CD14-positive monocyte (primary cell): ENCODE results near the gene EFCAB13. TPM values are rescaled to one million over a fixed set of nuclear protein-coding genes. Genes with fewer than 3 reads are reported as not detected.

Experiments
- DNase-seq, 3 donors: peaks; one replicate each; pipeline ENCODE4 v3.0.0-alpha.2; 2011 to 2022
- H2AFZ ChIP-seq: 2 replicates; pipeline ENCODE4 v1.6.0; 2012; ENCODE audit warnings: mild to moderate bottlenecking, low read depth, low read length, inconsistent platforms; ENCODE audit not compliant: insufficient read depth, poor library complexity, severe bottlenecking
- H3K27ac ChIP-seq, 2 donors: 1 replicate in 1 of 2; 2 replicates in 1 of 2; pipeline ENCODE4 v1.5.1; 2012 to 2013; ENCODE audit warnings: low read length in 2 of 2, control low read depth in 1 of 2, inconsistent platforms in 1 of 2, low read depth in 1 of 2, mild to moderate bottlenecking in 1 of 2
- H3K27me3 ChIP-seq, 2 donors: one replicate each; pipeline versions ENCODE4 v1.6.0 to v1.6.1; 2011 to 2013; ENCODE audit warnings: low read length in 2 of 2; ENCODE audit not compliant: control insufficient read depth in 2 of 2, insufficient read depth in 2 of 2
- H3K36me3 ChIP-seq, 2 donors: replicated peaks in 1 of 2; 1 replicate in 1 of 2; 2 replicates in 1 of 2; pipeline versions ENCODE4 v1.5.1 to v1.6.1; 2012 to 2013; ENCODE audit warnings: low read length in 2 of 2, control low read depth in 1 of 2, inconsistent platforms in 1 of 2, mild to moderate bottlenecking in 1 of 2; ENCODE audit not compliant: insufficient read depth in 2 of 2, control insufficient read depth in 1 of 2
- H3K4me1 ChIP-seq, 2 donors: 1 replicate in 1 of 2; 2 replicates in 1 of 2; pipeline versions ENCODE4 v1.5.1 to v1.6.1; 2012 to 2013; ENCODE audit warnings: low read length in 2 of 2, control low read depth in 1 of 2, inconsistent platforms in 1 of 2, mild to moderate bottlenecking in 1 of 2, moderate library complexity in 1 of 2; ENCODE audit not compliant: insufficient read depth in 2 of 2, control insufficient read depth in 1 of 2
- H3K4me2 ChIP-seq: replicated peaks from 2 replicates; pipeline ENCODE3; 2012; ENCODE audit warnings: low read length, moderate library complexity, mild to moderate bottlenecking; ENCODE audit not compliant: poor library complexity, severe bottlenecking; ENCODE audit errors: extremely low read depth
- H3K4me3 ChIP-seq, 3 experiments: fragments of 200-600 bp in 1 of 3; sonication (generic) in 1 of 3; replicated peaks in 1 of 3; 1 replicate in 2 of 3; 2 replicates in 1 of 3; pipeline ENCODE4 v1.5.1; 2011 to 2013; ENCODE audit warnings: low read length in 3 of 3, mild to moderate bottlenecking in 3 of 3, control low read depth in 2 of 3, low read depth in 2 of 3, inconsistent platforms in 1 of 3, moderate library complexity in 1 of 3
- H3K79me2 ChIP-seq: 2 replicates; pipeline ENCODE4 v1.6.0; 2012; ENCODE audit warnings: mild to moderate bottlenecking, control low read depth, inconsistent platforms, low read length, moderate library complexity; ENCODE audit not compliant: insufficient read depth
- H3K9ac ChIP-seq: 2 replicates; pipeline ENCODE4 v1.6.0; 2017; ENCODE audit warnings: low read length, mild to moderate bottlenecking; ENCODE audit not compliant: insufficient read depth, poor library complexity, severe bottlenecking
- H3K9me3 ChIP-seq, 2 donors: replicated peaks in 1 of 2; 1 replicate in 1 of 2; 2 replicates in 1 of 2; pipeline versions ENCODE4 v1.5.1 to v1.6.1; 2012 to 2013; ENCODE audit warnings: low read length in 2 of 2, control low read depth in 1 of 2; ENCODE audit not compliant: control insufficient read depth in 1 of 2, insufficient read depth in 1 of 2
- H4K20me1 ChIP-seq: 2 replicates; pipeline ENCODE4 v1.6.0; 2012; ENCODE audit warnings: mild to moderate bottlenecking, low read length, control low read depth, moderate library complexity; ENCODE audit not compliant: insufficient read depth
- H3K27ac Mint-ChIP-seq, 7 donors: one replicate each; pipeline ENCODE4 v1.8.0; 2020; ENCODE audit warnings: mild to moderate bottlenecking in 7 of 7, mixed read lengths in 7 of 7, moderate library complexity in 6 of 7, inconsistent platforms in 2 of 7
- H3K27me3 Mint-ChIP-seq, 3 donors: one replicate each; pipeline ENCODE4 v1.8.0; 2021 to 2022; ENCODE audit warnings: low read depth in 3 of 3, mild to moderate bottlenecking in 3 of 3, mixed read lengths in 3 of 3, moderate library complexity in 3 of 3, inconsistent platforms in 1 of 3
- H3K36me3 Mint-ChIP-seq, 2 donors: one replicate each; pipeline ENCODE4 v1.8.0; 2020; ENCODE audit warnings: mixed read lengths in 2 of 2, inconsistent platforms in 1 of 2, mild to moderate bottlenecking in 1 of 2
- H3K4me1 Mint-ChIP-seq: one replicate; pipeline ENCODE4 v1.8.0; 2020; ENCODE audit warnings: mild to moderate bottlenecking, mixed read lengths
- H3K4me3 Mint-ChIP-seq, 2 donors: one replicate each; pipeline ENCODE4 v1.8.0; 2020; ENCODE audit warnings: mild to moderate bottlenecking in 2 of 2, mixed read lengths in 2 of 2, moderate library complexity in 1 of 2
- H3K9me3 Mint-ChIP-seq, 7 donors: one replicate each; pipeline ENCODE4 v1.8.0; 2020 to 2022; ENCODE audit warnings: mixed read lengths in 7 of 7, mild to moderate bottlenecking in 6 of 7, moderate library complexity in 6 of 7, inconsistent platforms in 2 of 7
- CTCF ChIP-seq: fragments of 200-600 bp; IDR thresholded peaks from one replicate; pipeline ENCODE4 v1.8.0; 2022; ENCODE audit warnings: antibody characterized with exemption, mild to moderate bottlenecking
- WGBS: methylation state at CpG from one replicate; pipeline ENCODE4 v1.1.5; 2013; ENCODE audit warnings: missing lambda C conversion rate; ENCODE audit not compliant: insufficient coverage; 5-methylcytosine and 5-hydroxymethylcytosine counted together
- intact Hi-C, 2 donors: fragments of 100-400 bp; cut with micrococcal nuclease; formaldehyde crosslinking; loops; one replicate each; pipeline versions ENCODE4 v1.15.0 to v1.15.1; 2023
- polyA plus RNA-seq, 3 donors: library from polyadenylated mRNA; depleted of rRNA in 1 of 3; unstranded in 2 of 3; stranded (reverse) in 1 of 3; fragments of 300-500 nt in 2 of 3; fragments of >200 nt in 1 of 3; fragmentation: Illumina TruSeq in 2 of 3; gene quantifications; 1 replicate in 2 of 3; 2 replicates in 1 of 3; pipeline ENCODE4 v1.2.3, GENCODE V29; 2012 to 2021

The EFCAB13 gene
- polyA plus RNA-seq, 3 donors = 1.0 to 5.7 (median 3.5) TPM

DNA sequence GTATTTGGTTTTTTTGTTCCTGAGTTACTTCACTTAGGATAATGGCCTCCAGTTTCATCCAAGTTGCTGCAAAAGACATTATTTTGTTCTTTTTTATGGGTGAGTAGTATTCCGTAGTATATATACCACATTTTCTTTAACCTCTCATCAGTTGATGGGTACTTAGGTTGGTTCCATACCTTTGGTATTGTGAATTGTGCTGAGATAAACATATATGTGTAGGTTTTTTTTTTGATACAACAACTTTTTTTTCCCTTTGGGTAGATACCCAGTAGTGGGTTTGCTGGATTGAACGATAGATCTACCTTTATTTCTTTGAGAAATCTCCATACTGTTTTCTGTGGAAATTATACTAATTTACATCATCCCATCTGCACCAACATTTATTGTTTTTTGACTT is 6.8 kb downstream of the EFCAB13 start:
- Mint-ChIP-seq H3K9me3 (peaks cover 0 to 4% (median 4%) of the 10 kb centered on the region in 7 donors), H3K36me3 (peaks cover 18 to 27% of the 10 kb centered on the region in 2 donors), H3K4me1 (peaks cover 6% of the 10 kb centered on the region), H3K27ac (no peak overlapping the region), H3K4me3 (no peak overlapping the region), H3K27me3 (no peaks in the 10 kb centered on the region)
- peaks cover 0 to 2% of the 10 kb centered on the region in 2 donors for H3K27me3 ChIP-seq
- H2AFZ ChIP-seq = no peak overlapping the region
- H3K9ac ChIP-seq = no peak overlapping the region
- peaks cover 2 to 8% of the 10 kb centered on the region in 2 donors for H3K4me1 ChIP-seq
- no peaks in the 10 kb centered on the region for H3K9me3 ChIP-seq
- no peak overlapping the region for H3K27ac ChIP-seq
- WGBS = no CpG with 5 or more reads among the region's 2 CpGs
- no peak for TF ChIP-seq CTCF
- H3K36me3 ChIP-seq = peaks cover 0 to 7% of the 10 kb centered on the region in 2 donors
- intact Hi-C loops = no loop called here
- no peaks in the 10 kb centered on the region for H3K79me2 ChIP-seq
- no peaks in the 10 kb centered on the region for H4K20me1 ChIP-seq
- no peak for DNase-seq
- no peak overlapping the region for H3K4me3 ChIP-seq
- H3K4me2 ChIP-seq = no peak overlapping the region

- H3K4me2 ChIP-seq = no peak overlapping the region
- H3K4me1 ChIP-seq = peaks cover 5 to 14% of the 10 kb centered on the region in 2 donors
- no peaks in the 10 kb centered on the region for H3K79me2 ChIP-seq
- H3K27ac Mint-ChIP-seq = no peak overlapping the region
- H4K20me1 ChIP-seq = no peaks in the 10 kb centered on the region
- no peak overlapping the region for H3K27ac ChIP-seq
- no peaks in the 10 kb centered on the region for H3K9me3 ChIP-seq
- intact Hi-C loops = no loop called here
- TF ChIP-seq CTCF = no peak
- H3K9me3 Mint-ChIP-seq = peaks cover 0 to 6% (median 4%) of the 10 kb centered on the region in 7 donors
- H3K27me3 ChIP-seq = peaks cover 0 to 2% of the 10 kb centered on the region in 2 donors
- no peak overlapping the region for H2AFZ ChIP-seq
- H3K4me3 Mint-ChIP-seq = no peak overlapping the region
- peaks cover 0 to 10% of the 10 kb centered on the region in 2 donors for H3K36me3 ChIP-seq
- H3K4me3 ChIP-seq = no peak overlapping the region
- no peak overlapping the region for H3K9ac ChIP-seq
- peaks cover 18 to 27% of the 10 kb centered on the region in 2 donors for H3K36me3 Mint-ChIP-seq
- DNase-seq = no peak
- H3K27me3 Mint-ChIP-seq = no peaks in the 10 kb centered on the region
- H3K4me1 Mint-ChIP-seq = peaks cover 8% of the 10 kb centered on the region
Measured at GRCh38 chr17:47332287-47332686, 8.5 kb downstream of the EFCAB13 start.
